Stimulated activated CD8-positive, alpha-beta memory T cell treated with anti-CD3 and anti-CD28 coated beads, Interleukin-7, amount 100 ng/mL, for 1 hour (primary cell): ENCODE measurements around the gene SBF1.

Experiments used
- DNase-seq, 2 donors: peaks; one replicate each; pipeline ENCODE4 v3.0.0-alpha.2; 2020; ENCODE audit warnings: low read depth in 2 of 2

The SBF1 gene

GRCh38 chr22:50469377-50470305 is 5.2 kb downstream of the SBF1 start:
- peak; percentile 92 to 95 for DNase-seq

DNA sequence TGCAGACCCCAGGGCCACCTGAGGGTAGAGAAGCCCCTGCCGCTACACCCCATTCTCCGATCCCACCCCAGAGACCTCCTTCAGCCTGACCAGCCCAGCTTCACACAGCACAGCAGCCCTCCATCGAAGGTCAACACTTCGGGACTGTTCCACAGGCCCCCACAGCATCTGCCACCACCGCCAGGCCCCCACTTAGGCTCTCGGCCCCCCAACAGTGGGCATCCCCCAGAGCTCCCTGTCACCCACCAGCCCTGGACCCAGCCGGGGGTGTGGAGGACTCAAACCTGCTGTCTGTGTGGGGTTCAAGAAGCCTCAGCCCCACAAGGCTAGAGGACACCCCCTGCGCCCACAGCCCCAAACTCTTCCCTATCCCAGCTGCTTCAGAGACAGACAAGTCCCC is 6.2 kb downstream of the SBF1 start:
- DNase-seq, result no peak

- no peak for DNase-seq
Observed at GRCh38 chr22:50467773-50468440, 6.9 kb downstream of the SBF1 start.

- DNase-seq, result no peak
Observed at GRCh38 chr22:50467341-50467740, 7.5 kb downstream of the SBF1 start.

DNA sequence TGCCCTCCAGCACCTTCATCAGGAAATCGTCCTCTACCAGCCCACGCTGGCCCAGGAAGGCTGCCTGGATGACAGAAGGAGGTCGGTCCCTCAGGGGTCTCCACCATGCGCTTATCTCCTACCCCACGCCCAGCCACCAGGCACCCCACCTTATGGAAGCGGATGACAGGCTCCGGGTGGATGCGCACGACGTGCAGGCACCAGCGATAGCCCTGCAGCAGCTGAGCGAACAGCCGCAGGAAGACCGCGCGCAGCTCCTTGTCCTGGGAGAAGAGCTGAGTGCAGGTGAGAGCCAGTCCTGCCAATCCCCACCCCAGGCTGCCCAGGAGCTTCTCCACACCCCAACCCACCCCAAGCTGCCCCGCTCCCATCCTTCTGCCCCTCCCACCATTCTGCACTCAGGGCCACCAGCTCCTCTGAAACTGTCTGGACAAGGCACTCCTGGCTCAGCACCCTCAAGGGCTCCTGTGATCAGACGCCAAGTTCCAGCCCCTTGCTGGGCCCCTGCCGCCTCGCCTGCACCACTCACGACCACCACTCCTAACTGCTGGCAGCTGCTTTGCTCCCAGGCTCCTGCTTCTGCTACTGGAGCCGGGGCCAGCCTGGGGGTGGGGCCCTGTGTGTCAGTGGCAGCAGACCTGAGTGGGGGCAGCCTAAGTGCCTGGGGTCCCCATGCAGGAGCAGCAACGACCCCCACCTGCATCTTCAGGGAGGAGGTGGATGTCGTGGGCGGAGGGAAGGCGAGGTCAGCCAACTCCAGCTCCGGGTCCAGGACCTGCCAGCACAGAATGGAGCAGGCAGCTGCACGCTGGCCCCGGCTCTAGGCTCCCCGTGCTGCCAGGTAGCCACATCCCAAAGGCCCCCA is 9.5 kb downstream of the SBF1 start:
- DNase-seq, result no peak

- DNase-seq, result no peak
Observed at GRCh38 chr22:50464451-50464850, 10.4 kb downstream of the SBF1 start.

DNA sequence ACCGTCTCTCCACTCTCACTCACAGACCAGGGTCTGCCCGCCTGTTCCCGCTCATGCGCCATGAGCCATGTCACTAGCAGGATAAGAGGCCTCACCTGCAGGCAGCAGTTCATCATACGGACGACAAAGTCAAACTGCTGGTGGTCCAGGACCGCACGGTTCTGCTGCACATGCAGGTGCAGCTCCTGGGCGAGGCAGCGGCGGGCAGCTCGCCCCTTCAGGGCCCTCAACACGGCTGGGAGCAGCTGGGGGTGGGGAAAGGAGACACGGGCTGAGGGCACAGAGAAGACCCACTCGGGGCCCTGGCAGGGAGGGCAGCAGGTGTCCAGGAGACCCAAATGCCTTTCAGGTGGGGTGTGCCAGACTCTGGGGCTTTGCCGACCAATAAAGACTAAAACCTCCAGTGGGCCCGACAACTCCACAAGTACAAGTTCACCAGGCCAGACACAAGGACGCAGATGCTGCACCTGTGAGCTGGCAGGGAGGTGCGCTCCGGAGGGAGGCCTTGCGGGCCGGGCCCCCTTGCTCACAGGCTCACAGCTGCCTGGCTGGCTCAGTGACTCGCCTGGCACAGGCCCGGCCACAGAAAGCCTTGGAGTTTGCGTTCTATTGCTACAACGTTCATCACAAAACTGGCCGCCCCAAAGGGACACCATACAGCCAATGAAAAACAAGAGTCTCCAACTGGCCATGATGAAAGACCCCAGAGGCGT is 11.5 kb downstream of the SBF1 start:
- no peak for DNase-seq

- no peak for DNase-seq
Observed at GRCh38 chr22:50461979-50462540, 12.8 kb downstream of the SBF1 start.

DNA sequence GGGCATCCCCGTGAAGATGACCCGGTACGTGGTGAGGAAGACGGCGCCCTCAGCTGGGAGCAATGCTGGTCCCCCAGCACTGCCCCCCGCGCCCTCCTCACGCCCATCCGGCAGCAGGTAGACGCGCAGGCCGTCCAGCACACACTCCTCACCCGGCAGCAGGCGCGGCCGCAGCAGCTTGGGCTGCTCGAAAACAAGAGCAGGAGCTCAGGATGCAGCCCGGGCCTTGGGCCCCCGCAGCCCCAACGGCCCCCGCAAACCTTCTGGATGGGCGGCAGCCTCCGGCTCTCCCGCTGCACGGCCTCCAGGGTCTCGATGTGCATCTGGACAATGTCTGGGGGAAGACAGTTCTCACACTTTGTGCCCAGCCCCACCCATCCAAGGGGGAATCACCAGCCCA is 13.3 kb downstream of the SBF1 start:
- no peak for DNase-seq

DNA sequence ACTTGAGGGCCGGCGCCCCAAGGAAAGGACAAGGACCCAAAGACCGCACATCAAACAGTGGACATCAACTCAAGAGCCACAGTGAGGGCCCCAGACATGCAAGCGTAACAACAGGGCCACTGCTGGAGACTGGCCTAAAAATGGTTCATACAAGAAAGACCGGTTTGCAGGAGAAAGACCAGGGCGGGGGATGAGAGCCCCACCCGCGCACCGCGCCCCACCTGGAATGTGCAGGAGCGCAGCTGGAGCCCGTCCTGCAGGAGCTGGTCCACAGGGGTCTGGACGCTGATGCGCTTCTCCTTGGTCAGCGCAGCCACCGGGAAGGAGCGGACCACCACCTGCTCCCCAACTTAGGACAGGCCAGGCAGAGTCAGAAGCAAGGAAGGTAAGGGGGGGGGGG is 13.9 kb downstream of the SBF1 start:
- DNase-seq, result no peak

- no peak for DNase-seq
Observed at GRCh38 chr22:50459496-50460140, 15.2 kb downstream of the SBF1 start.

DNA sequence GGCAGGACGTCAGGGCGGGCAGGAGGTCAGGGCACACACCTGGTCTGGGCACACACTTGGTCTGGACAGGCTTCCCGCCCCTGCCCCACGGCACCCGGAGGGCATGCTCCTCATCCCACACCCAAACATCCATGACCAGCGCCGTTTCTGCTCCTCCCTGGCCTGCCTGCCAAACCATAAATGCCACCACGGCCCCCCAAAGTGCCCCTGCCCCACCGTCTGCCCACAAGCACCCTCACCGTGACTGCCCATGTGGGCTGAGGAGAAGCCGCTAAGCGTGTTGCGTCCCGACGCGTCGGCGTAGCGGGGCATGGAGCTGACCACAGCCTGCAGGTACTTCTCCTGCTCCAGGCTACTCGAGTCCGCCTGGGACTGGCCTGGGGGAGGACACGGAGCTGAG is 15.8 kb downstream of the SBF1 start:
- no peak for DNase-seq

DNA sequence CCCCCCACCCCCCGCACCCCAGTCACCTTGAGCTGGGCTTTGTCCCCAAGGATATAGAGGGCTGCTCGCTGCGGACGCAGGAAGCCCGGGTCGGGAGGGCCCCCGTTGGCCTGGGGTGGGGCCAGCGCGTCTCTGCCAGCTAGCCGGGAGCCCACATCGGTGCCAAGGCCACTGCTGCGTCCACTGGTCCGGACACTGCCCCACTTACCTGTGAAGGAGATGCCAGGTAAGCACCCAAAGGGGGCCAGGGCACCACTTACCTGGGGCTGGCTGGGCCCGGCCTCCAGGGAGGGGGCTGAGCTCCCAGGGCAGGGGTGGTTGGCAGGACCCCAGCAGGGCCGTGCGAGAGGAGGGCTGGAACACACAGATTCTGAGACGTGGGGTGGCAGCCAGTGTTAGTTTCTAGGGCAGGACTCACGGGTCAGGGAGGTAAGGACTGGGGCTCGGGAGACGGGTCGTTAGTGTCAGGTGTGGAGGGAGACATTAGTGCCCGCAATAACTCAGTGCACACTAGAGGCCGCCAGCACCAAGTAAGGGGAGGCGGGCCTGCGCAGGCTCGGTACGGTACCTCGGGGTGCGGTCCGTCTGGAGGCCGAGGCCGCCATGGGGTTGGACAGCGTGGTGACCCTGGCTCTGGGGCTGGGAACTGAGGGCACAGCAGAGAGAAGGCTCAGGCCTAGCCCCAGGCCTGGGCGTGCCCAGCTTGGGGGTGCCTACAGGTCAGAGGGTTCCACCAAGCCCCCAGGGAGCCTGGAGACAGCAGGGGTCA is 18.2 kb downstream of the SBF1 start:
- no peak for DNase-seq

- DNase-seq, result no peak
Observed at GRCh38 chr22:50456026-50456425, 18.8 kb downstream of the SBF1 start.

DNA sequence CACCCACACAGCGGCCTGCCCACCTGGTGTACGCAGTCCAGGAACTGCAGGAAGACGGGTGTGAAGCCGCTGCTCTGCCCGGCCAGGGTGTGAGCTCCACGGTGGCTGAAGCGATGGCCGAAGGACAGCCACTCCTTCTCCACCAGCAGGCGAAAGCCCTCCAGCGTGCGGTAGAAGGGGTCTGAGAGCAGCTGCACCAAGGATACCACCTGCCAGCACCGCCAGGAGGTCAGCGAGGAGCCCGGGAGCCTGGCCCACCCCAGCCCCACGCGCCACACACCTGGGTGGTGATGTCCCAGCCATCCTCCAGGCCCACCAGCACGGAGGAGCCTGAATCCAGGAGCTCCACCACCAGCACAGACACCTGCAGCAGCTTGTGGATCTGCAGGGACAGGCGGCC is 19.6 kb downstream of the SBF1 start:
- DNase-seq, result no peak

DNA sequence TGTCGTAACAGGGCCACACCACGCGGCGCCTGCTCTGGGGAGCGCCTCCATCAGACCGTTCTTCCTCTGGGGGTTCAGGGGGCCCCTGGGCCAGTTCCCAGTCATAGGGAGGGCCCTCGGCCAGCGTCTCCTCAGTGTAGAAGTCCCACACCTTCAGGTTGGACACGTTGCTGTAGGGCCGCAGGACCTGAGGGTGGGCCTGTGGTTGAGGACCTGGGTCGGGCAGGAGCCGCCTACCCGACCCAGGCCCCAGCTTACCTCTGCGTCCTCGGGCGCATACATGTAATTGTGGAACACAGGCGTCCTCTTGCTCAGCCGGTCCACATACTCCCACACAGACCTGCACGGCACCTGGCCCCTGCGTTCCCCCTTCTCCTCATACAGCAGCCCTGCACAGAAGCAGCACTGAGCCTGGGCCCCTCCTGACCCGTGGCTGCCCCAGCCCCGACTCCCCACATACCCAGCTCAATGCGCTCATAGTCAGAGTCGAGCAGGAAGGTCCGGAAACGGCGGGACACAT is 20.2 kb downstream of the SBF1 start:
- no peak for DNase-seq

DNA sequence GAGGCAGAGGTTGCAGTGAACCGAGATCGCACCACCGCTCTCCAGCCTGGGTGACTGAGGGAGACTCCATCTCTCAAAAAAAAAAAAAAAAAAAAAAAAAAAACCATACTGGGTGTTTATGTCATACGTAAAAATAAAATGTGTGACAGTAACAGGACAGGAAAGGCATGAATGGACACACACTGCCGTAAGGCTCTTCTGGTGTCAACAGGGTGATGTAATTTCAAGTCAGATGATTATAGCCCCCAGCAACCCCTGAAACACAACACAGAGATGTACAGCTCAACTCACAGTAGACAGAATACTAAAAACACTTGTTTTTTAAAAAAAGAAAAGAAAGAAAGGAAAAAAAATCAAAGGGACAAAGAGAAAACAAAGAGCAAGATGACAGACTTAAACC is 22.2 kb downstream of the SBF1 start:
- DNase-seq, result no peak

- DNase-seq, result no peak
Observed at GRCh38 chr22:50447576-50448551, 27.0 kb downstream of the SBF1 start.
